Skin epidermis (tissue), 12 donors: ENCODE results near the gene ST7.
A peak's percentile ranks its signal among the peaks of the same experiment; 100 is the strongest.
"Not testable (repeated sequence)": the region's sequence is repeated elsewhere in the genome, so short reads cannot be mapped to it uniquely, and the experiment has no call there.

Experiments used
- H3K27ac ChIP-seq, 21 experiments: fragments of 200-600 bp; sonication (generic) in 11 of 21; one replicate each; pipeline ENCODE4 v1.5.0; 2020; ENCODE audit warnings: mild to moderate bottlenecking in 3 of 21, inconsistent platforms in 2 of 21, moderate library complexity in 2 of 21
- H3K4me3 ChIP-seq, 7 experiments: fragments of 200-600 bp; sonication (generic) in 2 of 7; one replicate each; pipeline ENCODE4 v1.5.0; 2020; ENCODE audit warnings: inconsistent platforms in 2 of 7, mild to moderate bottlenecking in 2 of 7, moderate library complexity in 1 of 7

Gene ST7, protein sequence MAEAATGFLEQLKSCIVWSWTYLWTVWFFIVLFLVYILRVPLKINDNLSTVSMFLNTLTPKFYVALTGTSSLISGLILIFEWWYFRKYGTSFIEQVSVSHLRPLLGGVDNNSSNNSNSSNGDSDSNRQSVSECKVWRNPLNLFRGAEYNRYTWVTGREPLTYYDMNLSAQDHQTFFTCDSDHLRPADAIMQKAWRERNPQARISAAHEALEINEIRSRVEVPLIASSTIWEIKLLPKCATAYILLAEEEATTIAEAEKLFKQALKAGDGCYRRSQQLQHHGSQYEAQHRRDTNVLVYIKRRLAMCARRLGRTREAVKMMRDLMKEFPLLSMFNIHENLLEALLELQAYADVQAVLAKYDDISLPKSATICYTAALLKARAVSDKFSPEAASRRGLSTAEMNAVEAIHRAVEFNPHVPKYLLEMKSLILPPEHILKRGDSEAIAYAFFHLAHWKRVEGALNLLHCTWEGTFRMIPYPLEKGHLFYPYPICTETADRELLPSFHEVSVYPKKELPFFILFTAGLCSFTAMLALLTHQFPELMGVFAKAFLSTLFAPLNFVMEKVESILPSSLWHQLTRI

DNA sequence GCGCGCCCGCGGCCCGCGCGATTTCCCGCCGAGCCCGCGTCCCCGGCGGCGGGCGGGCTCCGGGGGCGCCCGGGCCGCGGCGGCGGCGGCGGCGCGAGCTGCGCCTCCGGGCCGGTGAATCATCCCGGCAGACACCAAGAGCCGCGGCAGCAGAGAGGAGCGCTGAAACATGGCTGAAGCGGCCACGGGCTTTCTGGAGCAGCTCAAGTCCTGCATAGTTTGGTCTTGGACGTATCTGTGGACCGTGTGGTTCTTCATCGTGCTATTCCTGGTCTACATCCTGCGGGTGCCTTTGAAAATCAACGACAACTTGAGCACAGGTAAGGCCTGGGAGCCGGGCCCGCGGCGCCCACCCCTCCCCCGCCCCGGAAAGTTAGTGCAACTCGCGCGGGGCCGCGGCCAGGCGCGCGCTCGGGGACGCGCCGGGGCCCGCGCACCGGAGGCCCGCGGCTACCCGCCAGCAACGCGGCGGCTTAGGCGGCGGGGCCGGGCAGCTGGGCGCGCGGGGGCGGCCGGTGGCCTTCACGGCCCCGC is at the start of gene ST7:
Gene ST7, plus strand, starts transcription at position 130 of the 534 bp plus-strand sequence. Its CDS starts 40 bp downstream, at position 170.
- peak within 1 kb of the TSS; percentile 71 to 94 (median 90) for H3K4me3 ChIP-seq
- H3K27ac ChIP-seq = peak within 1 kb of the TSS; percentile 83 to 100 (median 98)

DNA sequence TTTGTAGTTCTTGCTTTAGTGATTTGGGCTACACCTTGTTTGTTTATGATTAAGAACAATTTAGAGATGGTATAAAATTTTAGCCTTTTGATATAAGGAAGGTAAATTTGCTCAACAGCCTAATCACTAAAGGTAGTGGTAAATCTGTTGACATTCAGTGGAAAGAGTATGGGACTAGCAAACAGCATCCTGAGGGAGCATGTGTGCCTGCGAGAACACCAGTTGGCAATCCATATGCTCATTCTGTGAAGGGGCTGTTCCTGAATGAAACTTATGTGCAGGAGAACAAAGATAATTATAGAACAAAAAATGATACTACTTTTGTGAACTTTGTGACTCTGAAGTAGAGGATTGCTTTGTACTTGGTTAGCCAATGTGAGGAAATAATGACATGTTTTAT is 46.9 kb upstream of the ST7 start:
- H3K27ac ChIP-seq = no peak overlapping the region
- no peak overlapping the region for H3K4me3 ChIP-seq

DNA sequence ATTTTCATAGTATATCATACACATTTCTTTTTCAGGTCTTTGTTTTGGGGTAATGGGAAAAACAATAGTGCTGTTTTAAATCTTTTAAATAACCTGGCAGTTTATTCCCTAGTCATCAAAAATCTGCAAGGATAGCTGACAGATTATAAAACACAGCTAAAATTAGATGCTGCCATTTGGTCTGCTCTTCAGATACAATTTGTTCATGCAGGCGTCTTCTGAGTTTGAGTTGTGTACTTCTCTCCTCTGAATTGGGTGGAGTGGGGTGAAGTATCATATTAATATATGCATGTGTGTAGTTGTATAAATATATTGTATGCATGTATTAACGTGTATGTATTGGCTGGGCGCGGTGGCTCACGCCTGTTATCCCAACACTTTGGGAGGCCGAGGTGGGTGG is 42.9 kb upstream of the ST7 start:
- no peak overlapping the region for H3K27ac ChIP-seq

DNA sequence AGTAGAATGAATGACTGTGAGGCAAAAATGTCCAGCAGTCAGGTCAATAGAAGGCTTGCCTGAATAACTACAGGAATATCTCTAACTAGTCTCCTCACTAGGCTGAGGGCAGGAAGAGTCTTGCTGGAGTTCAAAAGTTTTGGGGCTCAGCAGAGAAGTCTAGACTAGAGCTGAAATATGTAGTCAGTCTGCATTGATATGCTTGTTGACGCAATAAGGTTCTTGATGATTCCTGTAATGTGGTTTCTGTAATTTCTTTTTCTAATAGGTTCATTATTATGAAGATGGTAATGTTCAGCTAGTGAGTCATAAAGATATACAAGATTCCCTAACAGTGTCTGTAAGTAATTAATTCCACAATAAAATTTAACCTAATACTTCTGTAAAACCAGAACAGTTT is 41.5 kb upstream of the ST7 start:
- H3K27ac ChIP-seq = peak overlapping the region in 6 of 21 experiments; percentile 6 to 67 (median 40)
- no peak overlapping the region for H3K4me3 ChIP-seq

More for the DNA sequence above, 42.9 kb upstream of the ST7 start:
- no peak overlapping the region for H3K4me3 ChIP-seq

DNA sequence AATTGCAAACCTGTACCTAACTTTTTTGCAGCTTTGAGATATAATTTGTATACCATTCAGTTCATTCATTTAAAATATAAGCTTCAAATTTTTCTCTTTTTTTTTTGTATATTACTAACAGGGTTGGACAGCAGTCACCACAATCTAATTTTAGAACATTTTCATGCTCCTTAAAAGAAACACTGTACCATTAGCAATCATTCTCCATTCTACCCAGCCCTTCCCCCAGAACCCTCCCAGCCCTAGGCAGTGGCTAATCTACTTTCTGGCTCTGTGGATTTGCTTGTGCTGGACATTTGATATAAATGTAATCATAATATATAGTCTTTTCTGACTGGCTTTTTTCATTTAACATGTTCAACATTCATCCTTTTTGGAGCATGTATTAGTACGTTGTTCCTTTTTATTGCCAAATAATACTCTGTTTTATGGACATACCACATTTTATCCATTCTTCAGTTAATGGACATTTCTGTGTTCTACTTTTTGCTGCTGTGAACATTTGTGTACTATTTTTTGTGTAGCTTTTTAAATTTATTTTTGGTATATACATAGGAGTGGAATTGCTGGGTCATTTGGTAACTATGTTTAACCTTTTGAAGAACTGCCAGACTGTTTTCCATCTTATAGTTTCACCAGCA is 40.9 kb upstream of the ST7 start:
- no peak overlapping the region for H3K27ac ChIP-seq
- no peak overlapping the region for H3K4me3 ChIP-seq

DNA sequence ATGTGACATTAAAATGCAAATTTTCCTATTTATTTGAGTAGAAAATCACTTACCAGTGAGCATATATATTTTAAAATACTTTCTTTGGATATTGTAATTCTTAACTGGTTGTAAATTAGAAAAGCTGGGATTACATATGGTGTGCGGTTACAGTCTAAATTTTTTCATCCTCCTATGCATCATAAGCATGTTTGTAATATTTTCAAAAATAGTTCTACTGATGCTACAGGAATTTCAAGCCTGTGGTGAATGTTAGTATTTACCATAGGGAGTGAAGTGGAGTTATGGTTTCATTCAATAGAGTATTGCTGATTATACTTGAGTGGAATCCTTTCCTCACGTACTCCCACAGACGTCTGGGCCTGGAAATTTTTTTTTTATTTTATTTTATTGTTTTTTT is 34.6 kb upstream of the ST7 start:
- H3K4me3 ChIP-seq = no peak overlapping the region
- no peak overlapping the region for H3K27ac ChIP-seq

DNA sequence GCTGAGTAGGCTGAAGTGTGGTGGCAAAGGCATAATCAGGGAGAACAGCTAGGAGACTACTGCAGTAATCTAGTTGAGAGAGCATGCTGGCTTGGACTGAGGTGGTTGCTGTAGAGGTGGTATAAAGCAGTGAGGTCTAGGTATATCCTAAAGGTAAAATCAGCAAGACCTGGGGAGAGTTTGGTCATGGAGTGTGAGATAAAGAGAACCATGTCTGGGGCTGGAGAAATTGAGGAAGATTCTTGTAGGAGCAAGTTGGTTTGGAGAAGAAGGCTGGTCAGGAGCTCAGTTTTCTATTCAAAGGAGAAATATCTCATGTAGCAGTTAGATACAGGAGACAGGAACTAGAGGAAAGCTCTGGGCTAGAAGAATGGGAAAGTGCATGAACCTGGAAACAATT is 32.9 kb upstream of the ST7 start:
- H3K4me3 ChIP-seq = no peak overlapping the region
- H3K27ac ChIP-seq = no peak overlapping the region

DNA sequence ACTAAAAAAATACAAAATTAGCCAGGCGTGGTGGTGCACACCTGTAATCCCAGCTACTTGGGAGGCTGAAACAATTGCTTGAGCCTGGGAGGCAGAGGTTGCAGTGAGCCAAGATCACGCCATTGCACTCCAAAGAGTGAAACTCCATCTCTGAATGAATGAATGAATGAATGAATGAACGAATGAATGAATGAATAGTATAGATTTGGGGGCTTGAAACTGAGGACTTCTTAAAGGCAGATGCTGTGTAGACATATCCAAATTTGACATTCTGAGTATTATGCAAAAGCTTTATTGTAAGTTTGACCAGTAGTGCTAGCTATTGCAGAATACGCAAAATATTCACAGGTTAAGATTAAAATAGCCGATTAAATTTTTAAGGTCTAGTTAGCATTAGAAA is 30.8 kb upstream of the ST7 start:
- no peak overlapping the region for H3K27ac ChIP-seq
- no peak overlapping the region for H3K4me3 ChIP-seq

- no peak overlapping the region for H3K27ac ChIP-seq
- no peak overlapping the region for H3K4me3 ChIP-seq
Measured at GRCh38 chr7:116924741-116925140, 28.6 kb upstream of the ST7 start.

GRCh38 chr7:116929021-116929420 is 24.3 kb upstream of the ST7 start:
- Histone ChIP-seq H3K27ac (no peak overlapping the region), H3K4me3 (no peak overlapping the region)

DNA sequence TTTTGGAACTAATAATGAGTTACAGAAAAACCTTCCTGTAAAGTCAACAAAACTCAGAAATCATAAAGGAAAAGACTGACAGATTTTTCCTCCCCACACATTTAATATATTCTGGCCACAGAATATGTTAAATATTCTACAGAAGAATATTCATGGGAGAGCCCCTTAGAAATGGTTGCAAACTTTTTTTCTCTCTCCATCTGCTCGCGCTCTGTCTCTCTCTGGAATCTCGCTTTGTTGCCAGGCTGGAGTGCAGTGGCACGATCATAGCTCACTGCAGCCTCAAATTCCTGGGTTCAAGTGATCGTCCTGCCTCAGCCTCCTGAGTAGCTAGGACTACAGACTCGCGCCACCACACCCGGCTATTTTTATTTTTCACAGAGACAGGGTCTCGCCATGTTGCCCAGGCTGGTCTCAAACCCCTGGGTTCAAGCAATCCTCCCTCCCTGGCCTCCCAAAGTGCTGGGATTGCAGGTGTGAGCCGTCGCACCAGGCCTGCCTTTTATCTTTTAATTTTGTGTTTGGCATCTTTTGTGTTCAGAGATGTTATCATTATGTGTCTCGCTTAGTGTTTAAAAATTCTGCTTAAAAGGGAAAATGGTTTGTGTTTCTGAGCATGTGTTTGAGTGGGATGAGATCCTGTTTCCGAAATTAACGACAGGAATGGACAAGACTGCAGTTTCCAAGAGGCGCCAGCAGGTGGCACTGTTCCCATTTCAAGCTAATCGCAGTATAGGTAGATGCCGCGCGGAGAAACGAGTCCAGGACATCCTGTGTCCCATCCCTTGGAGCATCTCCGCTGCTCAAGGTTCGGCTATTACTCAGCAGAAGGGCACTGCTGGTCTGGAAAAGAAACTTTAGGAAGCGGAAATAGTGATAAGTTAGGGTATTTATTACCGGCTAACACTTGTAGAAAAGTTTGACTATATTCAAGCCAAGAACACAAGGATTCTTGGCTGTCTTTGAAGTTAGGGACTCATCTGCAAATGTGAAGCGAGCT is 23.1 kb upstream of the ST7 start:
- Histone ChIP-seq H3K4me3 (no peak overlapping the region), H3K27ac (no peak overlapping the region)

GRCh38 chr7:116932566-116932965 is 20.7 kb upstream of the ST7 start:
- Histone ChIP-seq H3K27ac (no peak overlapping the region), H3K4me3 (no peak overlapping the region)

GRCh38 chr7:116933465-116933864 is 19.8 kb upstream of the ST7 start:
- no peak overlapping the region for H3K4me3 ChIP-seq
- H3K27ac ChIP-seq = no peak overlapping the region

GRCh38 chr7:116934580-116934979 is 18.7 kb upstream of the ST7 start:
- Histone ChIP-seq H3K27ac (no peak overlapping the region), H3K4me3 (no peak overlapping the region)

DNA sequence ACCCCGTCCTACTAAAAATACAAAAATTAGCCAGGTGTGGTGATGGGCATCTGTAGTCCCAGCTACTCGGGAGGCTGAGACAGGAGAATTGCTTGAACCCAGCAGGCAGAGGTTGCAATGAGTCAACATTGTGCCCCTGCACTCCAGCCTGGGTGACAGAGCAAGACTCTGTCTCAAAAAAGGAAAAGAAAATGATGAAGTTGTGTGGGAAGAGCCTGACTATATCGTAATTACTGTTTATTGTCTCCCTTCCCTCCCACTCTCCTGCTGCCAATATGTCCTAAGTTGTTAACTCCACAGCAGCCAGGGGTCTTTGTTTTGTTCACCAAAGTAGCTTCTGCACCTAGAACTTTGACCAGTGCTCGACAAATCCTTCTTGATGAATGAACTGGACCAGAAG is 16.5 kb upstream of the ST7 start:
- H3K27ac ChIP-seq, H3K4me3 ChIP-seq: not testable (repeated sequence)

DNA sequence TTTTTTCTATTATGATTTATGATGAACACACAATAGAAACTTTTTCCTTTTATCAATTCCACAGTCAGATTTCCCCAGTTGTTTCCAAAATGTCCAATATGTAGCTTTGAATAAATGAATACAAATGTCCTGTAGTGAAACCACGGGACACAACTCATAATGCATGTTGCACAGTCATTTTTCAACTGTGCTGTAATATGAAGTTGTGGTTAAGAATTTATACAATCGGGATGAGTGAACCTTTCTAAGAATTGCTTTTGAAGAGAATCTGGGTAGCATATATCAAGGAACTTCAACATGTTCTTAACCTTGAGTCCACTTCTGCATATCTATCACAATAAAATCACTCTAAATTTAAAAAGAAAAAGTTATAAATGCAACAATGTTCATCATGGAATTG is 14.6 kb upstream of the ST7 start:
- Histone ChIP-seq H3K27ac (no peak overlapping the region), H3K4me3 (no peak overlapping the region)

GRCh38 chr7:116940689-116941370 is 12.5 kb upstream of the ST7 start:
- H3K4me3 ChIP-seq = no peak overlapping the region
- H3K27ac ChIP-seq = no peak overlapping the region

DNA sequence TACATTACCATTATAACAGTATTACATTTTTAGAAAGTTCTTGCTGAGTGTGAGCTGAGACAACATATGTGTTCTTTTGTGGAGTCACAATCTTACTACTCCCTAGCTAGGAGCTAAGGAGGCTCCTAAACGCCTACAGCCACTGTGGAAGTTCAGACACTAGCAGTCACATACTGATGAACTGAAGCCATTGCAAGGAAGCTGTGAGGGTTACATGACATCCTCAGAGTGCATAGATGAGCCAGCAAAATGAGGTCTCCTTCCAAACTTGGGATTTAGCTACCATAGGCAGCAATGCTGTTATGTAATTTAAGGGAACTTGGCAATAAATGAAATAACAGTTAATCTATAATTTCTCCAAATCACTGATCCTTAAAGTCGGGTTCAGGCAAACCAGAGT is 10.8 kb upstream of the ST7 start:
- no peak overlapping the region for H3K4me3 ChIP-seq
- no peak overlapping the region for H3K27ac ChIP-seq

GRCh38 chr7:116948934-116949333 is 4.4 kb upstream of the ST7 start:
- Histone ChIP-seq H3K27ac (no peak overlapping the region), H3K4me3 (no peak overlapping the region)
